ENCODE results near the gene C1orf226. TPM values are rescaled to one million over a fixed set of nuclear protein-coding genes. Genes with fewer than 3 reads are reported as not detected.

Gene C1orf226
- polyA plus RNA-seq, 1 donor (not counting 4 experiments of a cell fraction or from before 2014, with no cell fraction given), result 0.12 TPM

DNA sequence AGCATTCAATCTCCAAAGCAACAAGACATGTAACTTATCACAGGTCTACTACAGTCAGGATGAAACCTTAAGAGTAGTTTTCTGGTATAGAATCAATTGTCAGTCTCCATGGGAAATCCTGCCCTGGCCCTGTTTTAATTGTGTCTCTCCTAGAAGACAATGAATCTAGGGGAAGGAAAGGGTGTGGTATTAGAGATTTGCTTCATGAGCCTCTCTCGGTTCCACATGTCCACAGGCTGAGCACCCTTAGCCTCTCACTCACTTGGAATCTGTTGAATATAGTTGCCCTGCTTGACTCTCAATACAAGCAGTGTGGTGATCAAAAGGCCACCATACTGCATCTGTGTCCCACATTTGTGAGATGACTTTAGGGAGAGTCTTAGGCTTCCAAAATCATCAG is 22.6 kb upstream of the C1orf226 start:
- Histone ChIP-seq H3K9me1 (ENCODE audit: control insufficient read depth, extremely low read depth, insufficient read depth, low read length) (no peaks in the 10 kb centered on the region), H3K79me2 (ENCODE audit: control insufficient read depth, insufficient read depth, low read length) (no peaks in the 10 kb centered on the region), H3K27ac (ENCODE audit: control insufficient read depth, insufficient read depth, low read length) (no peak overlapping the region), H3K9me3 (ENCODE audit: control insufficient read depth, low read depth, low read length) (no peaks in the 10 kb centered on the region), H3K4me2 (ENCODE audit: control insufficient read depth, extremely low read depth, insufficient read depth, low read depth, low read length) (no peak overlapping the region), H3K4me1 (ENCODE audit: control insufficient read depth, extremely low read depth, insufficient read depth, low read length) (no peaks in the 10 kb centered on the region), H3K9ac (ENCODE audit: control insufficient read depth, extremely low read depth, insufficient read depth, low read length) (no peak overlapping the region), H4K20me1 (ENCODE audit: control insufficient read depth, extremely low read depth, insufficient read depth, low read length) (no peaks in the 10 kb centered on the region), H3K27me3 (ENCODE audit: control insufficient read depth, extremely low read depth, insufficient read depth, low read length) (peaks cover 5% of the 10 kb centered on the region), H2AFZ (ENCODE audit: control insufficient read depth, low read length) (no peak overlapping the region), H3K36me3 (ENCODE audit: control insufficient read depth in 2 of 2, extremely low read depth in 1 of 2, insufficient read depth in 2 of 2, low read length in 2 of 2) (no peaks in the 10 kb centered on the region), H3K4me3 (ENCODE audit: control insufficient read depth in 2 of 3, extremely low read depth in 1 of 3, insufficient read depth in 2 of 3, low read depth in 1 of 3, low read length in 3 of 3) (no peak overlapping the region)
- dilution Hi-C loops (cut with MboI; ENCODE audit: extremely low pct_ligation_motif_present, low sequenced_read_pairs), result no loop called here
- FAIRE-seq (no peak), DNase-seq (ENCODE audit: low read depth, low spot score) (no peak)
- TF ChIP-seq EZH2 (IDR thresholded peaks at IDR 0.05; ENCODE audit: low read length), result no peak
- TF ChIP-seq, protein P1, sequence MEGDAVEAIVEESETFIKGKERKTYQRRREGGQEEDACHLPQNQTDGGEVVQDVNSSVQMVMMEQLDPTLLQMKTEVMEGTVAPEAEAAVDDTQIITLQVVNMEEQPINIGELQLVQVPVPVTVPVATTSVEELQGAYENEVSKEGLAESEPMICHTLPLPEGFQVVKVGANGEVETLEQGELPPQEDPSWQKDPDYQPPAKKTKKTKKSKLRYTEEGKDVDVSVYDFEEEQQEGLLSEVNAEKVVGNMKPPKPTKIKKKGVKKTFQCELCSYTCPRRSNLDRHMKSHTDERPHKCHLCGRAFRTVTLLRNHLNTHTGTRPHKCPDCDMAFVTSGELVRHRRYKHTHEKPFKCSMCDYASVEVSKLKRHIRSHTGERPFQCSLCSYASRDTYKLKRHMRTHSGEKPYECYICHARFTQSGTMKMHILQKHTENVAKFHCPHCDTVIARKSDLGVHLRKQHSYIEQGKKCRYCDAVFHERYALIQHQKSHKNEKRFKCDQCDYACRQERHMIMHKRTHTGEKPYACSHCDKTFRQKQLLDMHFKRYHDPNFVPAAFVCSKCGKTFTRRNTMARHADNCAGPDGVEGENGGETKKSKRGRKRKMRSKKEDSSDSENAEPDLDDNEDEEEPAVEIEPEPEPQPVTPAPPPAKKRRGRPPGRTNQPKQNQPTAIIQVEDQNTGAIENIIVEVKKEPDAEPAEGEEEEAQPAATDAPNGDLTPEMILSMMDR (optimal IDR thresholded peaks at IDR 0.05 in 1 of 3, IDR thresholded peaks at IDR 0.05 in 1 of 3, conservative IDR thresholded peaks at IDR 0.05 in 1 of 3; ENCODE audit: extremely low read depth in 1 of 3, insufficient read depth in 2 of 3, low read length in 3 of 3), result no peak

DNA sequence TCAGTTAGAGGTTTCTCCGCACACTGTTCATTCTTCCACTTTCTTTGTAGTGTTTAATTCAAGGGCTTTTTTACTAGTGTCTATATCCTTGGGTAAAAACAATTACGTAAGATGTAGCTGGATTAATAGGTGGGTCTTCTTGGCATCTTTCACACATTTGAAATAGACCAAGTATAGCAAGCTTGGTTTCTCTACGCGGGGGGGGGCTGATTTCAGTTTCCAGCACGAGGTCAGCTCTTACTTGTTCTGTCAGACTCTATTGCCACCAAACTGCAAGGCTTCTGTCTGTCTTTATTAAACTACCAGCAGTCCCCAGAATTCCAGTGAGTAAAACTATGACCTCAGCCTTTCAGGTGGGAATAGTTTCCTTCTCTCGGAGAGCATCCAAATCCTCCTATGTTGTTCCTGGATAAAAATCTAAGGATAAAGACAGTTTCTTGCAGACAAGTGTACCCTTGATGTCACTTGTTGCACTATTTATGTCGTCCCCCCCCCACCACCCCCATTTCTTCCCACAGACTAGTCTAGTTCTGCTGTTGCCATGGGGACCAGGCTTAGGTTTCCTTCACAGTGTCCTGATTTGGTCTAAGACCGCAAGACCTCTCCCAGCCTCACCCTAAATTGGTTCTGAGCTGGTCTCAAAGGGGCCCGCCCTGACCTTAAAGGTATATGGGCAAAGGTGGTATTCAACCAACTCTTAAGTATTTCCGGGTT is 21.8 kb upstream of the C1orf226 start:
- no peak overlapping the region for H3K27ac ChIP-seq (ENCODE audit: control insufficient read depth, insufficient read depth, low read length)
- H3K79me2 ChIP-seq (ENCODE audit: control insufficient read depth, insufficient read depth, low read length), result no peaks in the 10 kb centered on the region
- H3K4me3 ChIP-seq (ENCODE audit: control insufficient read depth in 2 of 3, extremely low read depth in 1 of 3, insufficient read depth in 2 of 3, low read depth in 1 of 3, low read length in 3 of 3), result no peak overlapping the region
- H2AFZ ChIP-seq (ENCODE audit: control insufficient read depth, low read length), result no peak overlapping the region
- H3K27me3 ChIP-seq (ENCODE audit: control insufficient read depth, extremely low read depth, insufficient read depth, low read length), result peaks cover 6% of the 10 kb centered on the region
- H3K9me3 ChIP-seq (ENCODE audit: control insufficient read depth, low read depth, low read length), result no peaks in the 10 kb centered on the region
- dilution Hi-C loops (cut with MboI; ENCODE audit: extremely low pct_ligation_motif_present, low sequenced_read_pairs), result no loop called here
- H4K20me1 ChIP-seq (ENCODE audit: control insufficient read depth, extremely low read depth, insufficient read depth, low read length), result no peaks in the 10 kb centered on the region
- H3K36me3 ChIP-seq (ENCODE audit: control insufficient read depth in 2 of 2, extremely low read depth in 1 of 2, insufficient read depth in 2 of 2, low read length in 2 of 2), result no peaks in the 10 kb centered on the region
- no peak overlapping the region for H3K4me2 ChIP-seq (ENCODE audit: control insufficient read depth, extremely low read depth, insufficient read depth, low read depth, low read length)
- no peaks in the 10 kb centered on the region for H3K4me1 ChIP-seq (ENCODE audit: control insufficient read depth, extremely low read depth, insufficient read depth, low read length)
- no peak overlapping the region for H3K9ac ChIP-seq (ENCODE audit: control insufficient read depth, extremely low read depth, insufficient read depth, low read length)
- TF ChIP-seq EZH2 (IDR thresholded peaks at IDR 0.05; ENCODE audit: low read length), result no peak
- TF ChIP-seq, protein P1 (optimal IDR thresholded peaks at IDR 0.05 in 1 of 3, IDR thresholded peaks at IDR 0.05 in 1 of 3, conservative IDR thresholded peaks at IDR 0.05 in 1 of 3; ENCODE audit: extremely low read depth in 1 of 3, insufficient read depth in 2 of 3, low read length in 3 of 3), result no peak
- H3K9me1 ChIP-seq (ENCODE audit: control insufficient read depth, extremely low read depth, insufficient read depth, low read length), result no peaks in the 10 kb centered on the region
- DNase-seq (ENCODE audit: low read depth, low spot score) (no peak), FAIRE-seq (no peak)
